ENCODE measurements around the gene KCNQ4. TPM values are rescaled to one million over a fixed set of nuclear protein-coding genes. Genes with fewer than 3 reads are reported as not detected.

Gene KCNQ4
- total RNA-seq, 1 experiment from 2014 or later = 2.3 TPM

- H3K9me3 ChIP-seq (ENCODE audit: low read length) = no peaks in the 10 kb centered on the region
- H3K27me3 ChIP-seq (ENCODE audit: low read length) = no peaks in the 10 kb centered on the region
- H4K20me1 ChIP-seq (ENCODE audit: insufficient read depth, low read depth, low read length) = no peaks in the 10 kb centered on the region
- H3K4me3 ChIP-seq (ENCODE audit: low read length) = no peak overlapping the region
- no peaks in the 10 kb centered on the region for H3K36me3 ChIP-seq (ENCODE audit: insufficient read depth, low read length)
- no peak overlapping the region for H3K4me2 ChIP-seq (ENCODE audit: low read depth, low read length, poor library complexity, severe bottlenecking)
- DNase-seq = no peak
- peak overlapping the region; percentile 32; the same call in 1 of the 2 replicates for H3K27ac ChIP-seq (ENCODE audit: low read length)
- H3K9me2 ChIP-seq (replicated peaks; ENCODE audit: insufficient read depth, low read length) = no peaks in the 10 kb centered on the region
- H3K4me1 ChIP-seq (ENCODE audit: low read length) = peaks cover 46% of the 10 kb centered on the region
- no peak overlapping the region for H3K9ac ChIP-seq (ENCODE audit: low read length)
- H2AFZ ChIP-seq (ENCODE audit: low read length) = no peak overlapping the region
- no peaks in the 10 kb centered on the region for H3K79me2 ChIP-seq (ENCODE audit: low read length)
These were observed 10.0 kb downstream of the KCNQ4 start for GRCh38 chr1:40793617-40794016.

- Histone ChIP-seq H3K4me2 (ENCODE audit: low read depth, low read length, poor library complexity, severe bottlenecking) (no peak overlapping the region), H3K27me3 (ENCODE audit: low read length) (no peaks in the 10 kb centered on the region), H3K9me3 (ENCODE audit: low read length) (no peaks in the 10 kb centered on the region), H3K9me2 (replicated peaks; ENCODE audit: insufficient read depth, low read length) (no peaks in the 10 kb centered on the region), H4K20me1 (ENCODE audit: insufficient read depth, low read depth, low read length) (no peaks in the 10 kb centered on the region), H3K4me1 (ENCODE audit: low read length) (peaks cover 51% of the 10 kb centered on the region), H3K9ac (ENCODE audit: low read length) (no peak overlapping the region), H3K27ac (ENCODE audit: low read length) (peak overlapping the region; percentile 32; the same call in 1 of the 2 replicates), H3K79me2 (ENCODE audit: low read length) (no peaks in the 10 kb centered on the region), H3K4me3 (ENCODE audit: low read length) (no peak overlapping the region), H2AFZ (ENCODE audit: low read length) (no peak overlapping the region), H3K36me3 (ENCODE audit: insufficient read depth, low read length) (no peaks in the 10 kb centered on the region)
- no peak for DNase-seq
These were observed 10.5 kb downstream of the KCNQ4 start for GRCh38 chr1:40794048-40794447.

- DNase-seq = no peak
- H2AFZ ChIP-seq (ENCODE audit: low read length) = no peak overlapping the region
- H3K27ac ChIP-seq (ENCODE audit: low read length) = peak overlapping the region; percentile 100
- peak overlapping the region; percentile 29; the same call in 1 of the 2 replicates for H3K4me3 ChIP-seq (ENCODE audit: low read length)
- peak overlapping the region; percentile 60 for H3K9ac ChIP-seq (ENCODE audit: low read length)
- H3K36me3 ChIP-seq (ENCODE audit: insufficient read depth, low read length) = no peaks in the 10 kb centered on the region
- no peaks in the 10 kb centered on the region for H3K9me2 ChIP-seq (replicated peaks; ENCODE audit: insufficient read depth, low read length)
- no peaks in the 10 kb centered on the region for H4K20me1 ChIP-seq (ENCODE audit: insufficient read depth, low read depth, low read length)
- no peaks in the 10 kb centered on the region for H3K27me3 ChIP-seq (ENCODE audit: low read length)
- no peaks in the 10 kb centered on the region for H3K79me2 ChIP-seq (ENCODE audit: low read length)
- peaks cover 61% of the 10 kb centered on the region for H3K4me1 ChIP-seq (ENCODE audit: low read length)
- no peaks in the 10 kb centered on the region for H3K9me3 ChIP-seq (ENCODE audit: low read length)
- H3K4me2 ChIP-seq (ENCODE audit: low read depth, low read length, poor library complexity, severe bottlenecking) = peak overlapping the region; percentile 58
These were observed 11.6 kb downstream of the KCNQ4 start for GRCh38 chr1:40794974-40795715.

- peak overlapping the region; percentile 29; the same call in 1 of the 2 replicates for H3K4me3 ChIP-seq (ENCODE audit: low read length)
- H3K9ac ChIP-seq (ENCODE audit: low read length) = peak overlapping the region; percentile 60
- peak; percentile 57 for DNase-seq
- H3K27ac ChIP-seq (ENCODE audit: low read length) = peak overlapping the region; percentile 100
- H3K36me3 ChIP-seq (ENCODE audit: insufficient read depth, low read length) = no peaks in the 10 kb centered on the region
- peaks cover 62% of the 10 kb centered on the region for H3K4me1 ChIP-seq (ENCODE audit: low read length)
- H2AFZ ChIP-seq (ENCODE audit: low read length) = no peak overlapping the region
- no peaks in the 10 kb centered on the region for H3K27me3 ChIP-seq (ENCODE audit: low read length)
- no peaks in the 10 kb centered on the region for H3K79me2 ChIP-seq (ENCODE audit: low read length)
- peak overlapping the region; percentile 58 for H3K4me2 ChIP-seq (ENCODE audit: low read depth, low read length, poor library complexity, severe bottlenecking)
- H3K9me2 ChIP-seq (replicated peaks; ENCODE audit: insufficient read depth, low read length) = no peaks in the 10 kb centered on the region
- no peaks in the 10 kb centered on the region for H4K20me1 ChIP-seq (ENCODE audit: insufficient read depth, low read depth, low read length)
- H3K9me3 ChIP-seq (ENCODE audit: low read length) = no peaks in the 10 kb centered on the region
These were observed 12.4 kb downstream of the KCNQ4 start for GRCh38 chr1:40795811-40796586.

- H3K36me3 ChIP-seq (ENCODE audit: insufficient read depth, low read length) = no peaks in the 10 kb centered on the region
- H3K4me3 ChIP-seq (ENCODE audit: low read length) = peak overlapping the region; percentile 57
- no peaks in the 10 kb centered on the region for H4K20me1 ChIP-seq (ENCODE audit: insufficient read depth, low read depth, low read length)
- no peaks in the 10 kb centered on the region for H3K9me3 ChIP-seq (ENCODE audit: low read length)
- H3K9ac ChIP-seq (ENCODE audit: low read length) = peak overlapping the region; percentile 77
- H3K9me2 ChIP-seq (replicated peaks; ENCODE audit: insufficient read depth, low read length) = no peaks in the 10 kb centered on the region
- H3K4me1 ChIP-seq (ENCODE audit: low read length) = peaks cover 71% of the 10 kb centered on the region
- H2AFZ ChIP-seq (ENCODE audit: low read length) = no peak overlapping the region
- H3K79me2 ChIP-seq (ENCODE audit: low read length) = no peaks in the 10 kb centered on the region
- no peaks in the 10 kb centered on the region for H3K27me3 ChIP-seq (ENCODE audit: low read length)
- peak; percentile 69 for DNase-seq
- H3K27ac ChIP-seq (ENCODE audit: low read length) = peak overlapping the region; percentile 100
- peak overlapping the region; percentile 85 for H3K4me2 ChIP-seq (ENCODE audit: low read depth, low read length, poor library complexity, severe bottlenecking)
These were observed 13.5 kb downstream of the KCNQ4 start for GRCh38 chr1:40796939-40797667.

- DNase-seq = peak; percentile 90
- Histone ChIP-seq H3K4me1 (ENCODE audit: low read length) (peaks cover 74% of the 10 kb centered on the region), H3K9ac (ENCODE audit: low read length) (peak overlapping the region; percentile 77), H3K36me3 (ENCODE audit: insufficient read depth, low read length) (no peaks in the 10 kb centered on the region), H3K9me3 (ENCODE audit: low read length) (no peaks in the 10 kb centered on the region), H4K20me1 (ENCODE audit: insufficient read depth, low read depth, low read length) (no peaks in the 10 kb centered on the region), H3K4me3 (ENCODE audit: low read length) (peak overlapping the region; percentile 57), H3K79me2 (ENCODE audit: low read length) (no peaks in the 10 kb centered on the region), H3K27ac (ENCODE audit: low read length) (peak overlapping the region; percentile 100), H2AFZ (ENCODE audit: low read length) (no peak overlapping the region), H3K27me3 (ENCODE audit: low read length) (no peaks in the 10 kb centered on the region), H3K4me2 (ENCODE audit: low read depth, low read length, poor library complexity, severe bottlenecking) (peak overlapping the region; percentile 85), H3K9me2 (replicated peaks; ENCODE audit: insufficient read depth, low read length) (no peaks in the 10 kb centered on the region)
These were observed 14.1 kb downstream of the KCNQ4 start for GRCh38 chr1:40797668-40798010.

- no peaks in the 10 kb centered on the region for H3K36me3 ChIP-seq (ENCODE audit: insufficient read depth, low read length)
- H3K27me3 ChIP-seq (ENCODE audit: low read length) = no peaks in the 10 kb centered on the region
- H3K9me3 ChIP-seq (ENCODE audit: low read length) = no peaks in the 10 kb centered on the region
- peak overlapping the region; percentile 77 for H3K9ac ChIP-seq (ENCODE audit: low read length)
- no peak overlapping the region for H2AFZ ChIP-seq (ENCODE audit: low read length)
- peaks cover 84% of the 10 kb centered on the region for H3K4me1 ChIP-seq (ENCODE audit: low read length)
- H3K79me2 ChIP-seq (ENCODE audit: low read length) = no peaks in the 10 kb centered on the region
- H4K20me1 ChIP-seq (ENCODE audit: insufficient read depth, low read depth, low read length) = no peaks in the 10 kb centered on the region
- H3K4me2 ChIP-seq (ENCODE audit: low read depth, low read length, poor library complexity, severe bottlenecking) = peak overlapping the region; percentile 85
- H3K4me3 ChIP-seq (ENCODE audit: low read length) = peak overlapping the region; percentile 57
- no peaks in the 10 kb centered on the region for H3K9me2 ChIP-seq (replicated peaks; ENCODE audit: insufficient read depth, low read length)
- peak overlapping the region; percentile 100 for H3K27ac ChIP-seq (ENCODE audit: low read length)
- DNase-seq = peak; percentile 83
These were observed 15.0 kb downstream of the KCNQ4 start for GRCh38 chr1:40798366-40799281.

Data from Karpas-422 (cell line).